Liver (tissue), 9 donors: ENCODE results near the gene MTERF4. TPM values are rescaled to one million over a fixed set of nuclear protein-coding genes. Genes with fewer than 3 reads are reported as not detected.

ENCODE experiments used
- DNase-seq: peaks from one replicate; pipeline ENCODE4 v3.0.0-alpha.2; 2017; ENCODE audit warnings: low spot score
- H3K27ac ChIP-seq, 2 donors: one replicate each; pipeline ENCODE4 v1.7.0; 2013; ENCODE audit warnings: inconsistent platforms in 2 of 2, low read length in 2 of 2, control low read depth in 1 of 2, low read depth in 1 of 2, mild to moderate bottlenecking in 1 of 2
- H3K27me3 ChIP-seq, 4 donors: one replicate each; pipeline versions ENCODE4 v1.6.1 to v1.7.0; 2013; ENCODE audit warnings: low read length in 3 of 4, inconsistent platforms in 1 of 4, mild to moderate bottlenecking in 1 of 4, moderate library complexity in 1 of 4; ENCODE audit not compliant: control insufficient read depth in 4 of 4, insufficient read depth in 4 of 4
- H3K36me3 ChIP-seq, 4 donors: one replicate each; pipeline versions ENCODE4 v1.6.1 to v1.7.0; 2013; ENCODE audit warnings: low read length in 3 of 4, mild to moderate bottlenecking in 3 of 4, low read depth in 1 of 4, moderate library complexity in 1 of 4; ENCODE audit not compliant: control insufficient read depth in 4 of 4, insufficient read depth in 3 of 4
- H3K4me1 ChIP-seq, 4 donors: one replicate each; pipeline versions ENCODE4 v1.6.1 to v1.7.0; 2013; ENCODE audit warnings: low read length in 3 of 4, mild to moderate bottlenecking in 3 of 4, moderate library complexity in 1 of 4; ENCODE audit not compliant: control insufficient read depth in 4 of 4, insufficient read depth in 4 of 4
- H3K4me3 ChIP-seq, 3 donors: one replicate each; pipeline versions ENCODE4 v1.6.1 to v1.7.0; 2013; ENCODE audit warnings: low read length in 3 of 3, control low read depth in 1 of 3, low read depth in 1 of 3, mild to moderate bottlenecking in 1 of 3
- H3K9ac ChIP-seq, 2 donors: one replicate each; pipeline ENCODE4 v1.7.0; 2013; ENCODE audit warnings: low read length in 2 of 2, mild to moderate bottlenecking in 2 of 2, moderate library complexity in 2 of 2, control low read depth in 1 of 2, low read depth in 1 of 2
- H3K9me3 ChIP-seq, 4 donors: one replicate each; pipeline versions ENCODE4 v1.6.1 to v1.7.0; 2013; ENCODE audit warnings: low read length in 3 of 4; ENCODE audit not compliant: control insufficient read depth in 4 of 4
- ATF3 ChIP-seq: IDR thresholded peaks from 2 replicates; pipeline ENCODE4 v1.6.1; 2016; ENCODE audit warnings: antibody characterized with exemption
- EGR1 ChIP-seq, 2 donors: IDR thresholded peaks; 2 replicates each; pipeline ENCODE4 v1.6.1; 2016 to 2018; ENCODE audit warnings: antibody characterized with exemption in 2 of 2, low read depth in 2 of 2
- FOXA1 ChIP-seq: IDR thresholded peaks from 2 replicates; pipeline ENCODE4 v1.6.1; 2016; ENCODE audit warnings: antibody characterized with exemption
- GABPA ChIP-seq, 2 donors: IDR thresholded peaks in 1 of 2; conservative IDR thresholded peaks in 1 of 2; 2 replicates each; pipeline ENCODE4 v1.6.1; 2016; ENCODE audit warnings: antibody characterized with exemption in 2 of 2, mild to moderate bottlenecking in 1 of 2, moderate library complexity in 1 of 2
- HNF4A ChIP-seq, 2 donors: conservative IDR thresholded peaks; 2 replicates each; pipeline ENCODE4 v1.6.1; 2016; ENCODE audit warnings: antibody characterized with exemption in 2 of 2, mild to moderate bottlenecking in 2 of 2
- HNF4G ChIP-seq: IDR thresholded peaks from 2 replicates; pipeline ENCODE4 v1.6.1; 2016; ENCODE audit warnings: antibody characterized with exemption
- JUND ChIP-seq, 2 donors: IDR thresholded peaks; 2 replicates each; pipeline ENCODE4 v1.6.1; 2016; ENCODE audit warnings: antibody characterized with exemption in 2 of 2
- NR2F2 ChIP-seq: IDR thresholded peaks from 2 replicates; pipeline ENCODE4 v1.6.1; 2016; ENCODE audit warnings: antibody characterized with exemption
- RAD21 ChIP-seq, 2 donors: IDR thresholded peaks; 2 replicates each; pipeline ENCODE4 v1.6.1; 2016; ENCODE audit warnings: antibody characterized with exemption in 2 of 2, mild to moderate bottlenecking in 2 of 2
- RXRA ChIP-seq, 2 donors: IDR thresholded peaks; 2 replicates each; pipeline ENCODE4 v1.6.1; 2017 to 2018; ENCODE audit warnings: antibody characterized with exemption in 2 of 2, mild to moderate bottlenecking in 1 of 2
- SP1 ChIP-seq: IDR thresholded peaks from 2 replicates; pipeline ENCODE4 v1.6.1; 2018; ENCODE audit warnings: antibody characterized with exemption, mild to moderate bottlenecking
- TAF1 ChIP-seq: conservative IDR thresholded peaks from 2 replicates; pipeline ENCODE4 v1.6.1; 2016; ENCODE audit warnings: antibody characterized with exemption, mild to moderate bottlenecking
- YY1 ChIP-seq: IDR thresholded peaks from 2 replicates; pipeline ENCODE4 v1.6.1; 2016; ENCODE audit warnings: antibody characterized with exemption, mild to moderate bottlenecking
- WGBS: extraction: QIAGEN DNeasy Blood & Tissue Kit; methylation state at CpG from one replicate; pipeline ENCODE4 v1.1.7; 2013; 5-methylcytosine and 5-hydroxymethylcytosine counted together
- polyA plus RNA-seq, 2 donors: library from polyadenylated mRNA; stranded (reverse) in 1 of 2; unstranded in 1 of 2; fragments of 200-250 nt in 1 of 2; fragments of >200 nt in 1 of 2; fragmentation: Nextera tagmentation in 1 of 2; extraction: Ambion mirVana in 1 of 2; gene quantifications; one replicate each; pipeline versions ENCODE4 v1.2.1 to v1.2.3, GENCODE V29; 2013 to 2015
- total RNA-seq, 2 donors: library from RNA; depleted of rRNA; stranded (reverse); fragments of >200 nt; gene quantifications; one replicate each; pipeline ENCODE4 v1.2.3, GENCODE V29; 2014
- TF ChIP-seq, protein P1 (sequence below): IDR thresholded peaks from 2 replicates; pipeline ENCODE4 v1.6.1; 2016; ENCODE audit warnings: antibody characterized with exemption
- TF ChIP-seq, protein P2 (sequence below): fragments of 150-350 bp; IDR thresholded peaks from 2 replicates; pipeline ENCODE4 v1.5.1; 2017; ENCODE audit warnings: improper control_type of control experiment, low read depth, low read length; ENCODE audit not compliant: missing input control
- TF ChIP-seq, protein P3 (sequence below): IDR thresholded peaks from 2 replicates; pipeline ENCODE4 v1.6.1; 2016; ENCODE audit warnings: antibody characterized with exemption, mild to moderate bottlenecking
- donor health status: healthy.
- donor health status: healthy.
- donor health status: healthy.
- donor health status: healthy.
- donor health status: healthy.

MTERF4 gene
- total and polyA plus RNA-seq, 4 donors = 13.3 to 36.7 (median 20.3) TPM

DNA sequence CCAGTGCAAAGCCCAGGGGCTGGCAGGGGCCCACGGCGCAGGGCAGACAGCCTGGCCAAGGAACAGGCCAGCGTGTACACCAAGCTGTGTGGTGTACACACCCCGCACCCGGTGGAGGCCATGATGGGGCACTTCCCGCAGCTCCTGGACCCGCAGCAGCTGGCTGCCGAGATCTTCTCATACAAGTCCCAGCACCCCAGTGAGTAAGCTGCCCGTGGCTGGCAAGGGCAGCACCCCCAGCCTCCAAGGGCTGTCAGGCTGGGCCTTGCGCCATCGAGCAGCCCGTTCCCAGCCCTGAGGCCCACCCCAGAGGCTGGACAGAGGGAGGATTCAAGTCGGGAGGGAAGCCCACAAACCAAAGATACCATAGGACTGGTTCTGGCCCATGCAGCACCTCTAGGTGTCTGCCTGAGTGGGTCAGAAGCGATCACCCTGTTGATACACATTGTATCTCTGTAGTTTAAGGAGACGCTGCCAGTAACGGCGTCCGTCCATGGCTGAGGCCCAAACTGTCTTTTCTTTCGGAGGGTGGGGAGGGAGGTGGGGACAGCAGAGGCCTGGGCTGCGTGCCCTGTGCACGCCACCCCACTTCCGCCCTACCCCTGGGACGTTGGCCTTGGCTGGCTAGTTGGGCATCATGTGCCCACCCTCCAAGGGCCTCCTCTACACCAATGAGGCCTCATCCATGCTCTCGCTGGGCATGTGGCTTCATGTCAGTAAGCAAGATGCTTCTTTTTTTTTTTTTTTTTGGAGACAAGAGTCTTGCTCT, 16.8 kb upstream of the MTERF4 start:
- no peak for DNase-seq
- Histone ChIP-seq H3K36me3 (peaks cover 0 to 3% (median 0%) of the 10 kb centered on the region in 4 donors), H3K4me1 (peaks cover 0 to 3% (median under 1%) of the 10 kb centered on the region in 4 donors), H3K9me3 (no peaks in the 10 kb centered on the region), H3K27me3 (no peaks in the 10 kb centered on the region), H3K4me3 (no peak overlapping the region), H3K9ac (no peak overlapping the region), H3K27ac (no peak overlapping the region)
- WGBS = 98% methylated on average over 24 of the region's 24 CpGs
- TF ChIP-seq NR2F2 (no peak), JUND (IDR thresholded peaks at IDR 0.05) (no peak), GABPA (IDR thresholded peaks at IDR 0.05 in 1 of 2, conservative IDR thresholded peaks at IDR 0.05 in 1 of 2) (no peak), TAF1 (no peak), HNF4G (no peak), FOXA1 (no peak), YY1 (no peak), ATF3 (no peak), HNF4A (conservative IDR thresholded peaks at IDR 0.05) (no peak), SP1 (no peak), EGR1 (IDR thresholded peaks at IDR 0.05; ENCODE audit: low read depth in 2 of 2) (no peak), RAD21 (IDR thresholded peaks at IDR 0.05) (no peak), RXRA (IDR thresholded peaks at IDR 0.05) (no peak)
- TF ChIP-seq, protein P1, sequence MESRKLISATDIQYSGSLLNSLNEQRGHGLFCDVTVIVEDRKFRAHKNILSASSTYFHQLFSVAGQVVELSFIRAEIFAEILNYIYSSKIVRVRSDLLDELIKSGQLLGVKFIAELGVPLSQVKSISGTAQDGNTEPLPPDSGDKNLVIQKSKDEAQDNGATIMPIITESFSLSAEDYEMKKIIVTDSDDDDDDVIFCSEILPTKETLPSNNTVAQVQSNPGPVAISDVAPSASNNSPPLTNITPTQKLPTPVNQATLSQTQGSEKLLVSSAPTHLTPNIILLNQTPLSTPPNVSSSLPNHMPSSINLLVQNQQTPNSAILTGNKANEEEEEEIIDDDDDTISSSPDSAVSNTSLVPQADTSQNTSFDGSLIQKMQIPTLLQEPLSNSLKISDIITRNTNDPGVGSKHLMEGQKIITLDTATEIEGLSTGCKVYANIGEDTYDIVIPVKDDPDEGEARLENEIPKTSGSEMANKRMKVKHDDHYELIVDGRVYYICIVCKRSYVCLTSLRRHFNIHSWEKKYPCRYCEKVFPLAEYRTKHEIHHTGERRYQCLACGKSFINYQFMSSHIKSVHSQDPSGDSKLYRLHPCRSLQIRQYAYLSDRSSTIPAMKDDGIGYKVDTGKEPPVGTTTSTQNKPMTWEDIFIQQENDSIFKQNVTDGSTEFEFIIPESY = no peak
- TF ChIP-seq, protein P2, sequence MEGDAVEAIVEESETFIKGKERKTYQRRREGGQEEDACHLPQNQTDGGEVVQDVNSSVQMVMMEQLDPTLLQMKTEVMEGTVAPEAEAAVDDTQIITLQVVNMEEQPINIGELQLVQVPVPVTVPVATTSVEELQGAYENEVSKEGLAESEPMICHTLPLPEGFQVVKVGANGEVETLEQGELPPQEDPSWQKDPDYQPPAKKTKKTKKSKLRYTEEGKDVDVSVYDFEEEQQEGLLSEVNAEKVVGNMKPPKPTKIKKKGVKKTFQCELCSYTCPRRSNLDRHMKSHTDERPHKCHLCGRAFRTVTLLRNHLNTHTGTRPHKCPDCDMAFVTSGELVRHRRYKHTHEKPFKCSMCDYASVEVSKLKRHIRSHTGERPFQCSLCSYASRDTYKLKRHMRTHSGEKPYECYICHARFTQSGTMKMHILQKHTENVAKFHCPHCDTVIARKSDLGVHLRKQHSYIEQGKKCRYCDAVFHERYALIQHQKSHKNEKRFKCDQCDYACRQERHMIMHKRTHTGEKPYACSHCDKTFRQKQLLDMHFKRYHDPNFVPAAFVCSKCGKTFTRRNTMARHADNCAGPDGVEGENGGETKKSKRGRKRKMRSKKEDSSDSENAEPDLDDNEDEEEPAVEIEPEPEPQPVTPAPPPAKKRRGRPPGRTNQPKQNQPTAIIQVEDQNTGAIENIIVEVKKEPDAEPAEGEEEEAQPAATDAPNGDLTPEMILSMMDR = no peak
- TF ChIP-seq, protein P3, sequence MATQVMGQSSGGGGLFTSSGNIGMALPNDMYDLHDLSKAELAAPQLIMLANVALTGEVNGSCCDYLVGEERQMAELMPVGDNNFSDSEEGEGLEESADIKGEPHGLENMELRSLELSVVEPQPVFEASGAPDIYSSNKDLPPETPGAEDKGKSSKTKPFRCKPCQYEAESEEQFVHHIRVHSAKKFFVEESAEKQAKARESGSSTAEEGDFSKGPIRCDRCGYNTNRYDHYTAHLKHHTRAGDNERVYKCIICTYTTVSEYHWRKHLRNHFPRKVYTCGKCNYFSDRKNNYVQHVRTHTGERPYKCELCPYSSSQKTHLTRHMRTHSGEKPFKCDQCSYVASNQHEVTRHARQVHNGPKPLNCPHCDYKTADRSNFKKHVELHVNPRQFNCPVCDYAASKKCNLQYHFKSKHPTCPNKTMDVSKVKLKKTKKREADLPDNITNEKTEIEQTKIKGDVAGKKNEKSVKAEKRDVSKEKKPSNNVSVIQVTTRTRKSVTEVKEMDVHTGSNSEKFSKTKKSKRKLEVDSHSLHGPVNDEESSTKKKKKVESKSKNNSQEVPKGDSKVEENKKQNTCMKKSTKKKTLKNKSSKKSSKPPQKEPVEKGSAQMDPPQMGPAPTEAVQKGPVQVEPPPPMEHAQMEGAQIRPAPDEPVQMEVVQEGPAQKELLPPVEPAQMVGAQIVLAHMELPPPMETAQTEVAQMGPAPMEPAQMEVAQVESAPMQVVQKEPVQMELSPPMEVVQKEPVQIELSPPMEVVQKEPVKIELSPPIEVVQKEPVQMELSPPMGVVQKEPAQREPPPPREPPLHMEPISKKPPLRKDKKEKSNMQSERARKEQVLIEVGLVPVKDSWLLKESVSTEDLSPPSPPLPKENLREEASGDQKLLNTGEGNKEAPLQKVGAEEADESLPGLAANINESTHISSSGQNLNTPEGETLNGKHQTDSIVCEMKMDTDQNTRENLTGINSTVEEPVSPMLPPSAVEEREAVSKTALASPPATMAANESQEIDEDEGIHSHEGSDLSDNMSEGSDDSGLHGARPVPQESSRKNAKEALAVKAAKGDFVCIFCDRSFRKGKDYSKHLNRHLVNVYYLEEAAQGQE = no peak
